Measurements from ENCODE around the gene OPN1MW.
"Not testable (repeated sequence)": the region's sequence is repeated elsewhere in the genome, so short reads cannot be mapped to it uniquely, and the experiment has no call there.

The OPN1MW gene

DNA sequence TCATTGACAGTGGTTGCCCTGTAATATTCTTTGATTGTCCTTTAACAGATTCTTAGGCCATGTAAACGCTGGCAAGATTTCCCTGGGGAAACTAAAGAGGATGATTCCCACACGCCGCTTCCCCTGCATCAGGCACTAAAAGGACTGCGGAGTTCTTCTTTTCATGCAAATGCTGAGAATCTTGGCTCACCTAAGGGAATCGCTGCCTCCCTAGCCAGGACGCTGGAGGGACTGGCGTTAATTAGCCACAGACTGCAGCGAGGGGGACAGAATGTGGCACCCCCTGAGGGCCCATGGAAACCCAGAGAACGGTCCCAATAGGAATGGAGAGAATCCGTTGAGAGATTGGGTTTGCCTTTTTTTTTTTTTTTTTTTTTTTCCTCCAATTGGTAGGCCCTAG is 29.1 kb downstream of the OPN1MW start:
- DNase-seq: not testable (repeated sequence)

DNA sequence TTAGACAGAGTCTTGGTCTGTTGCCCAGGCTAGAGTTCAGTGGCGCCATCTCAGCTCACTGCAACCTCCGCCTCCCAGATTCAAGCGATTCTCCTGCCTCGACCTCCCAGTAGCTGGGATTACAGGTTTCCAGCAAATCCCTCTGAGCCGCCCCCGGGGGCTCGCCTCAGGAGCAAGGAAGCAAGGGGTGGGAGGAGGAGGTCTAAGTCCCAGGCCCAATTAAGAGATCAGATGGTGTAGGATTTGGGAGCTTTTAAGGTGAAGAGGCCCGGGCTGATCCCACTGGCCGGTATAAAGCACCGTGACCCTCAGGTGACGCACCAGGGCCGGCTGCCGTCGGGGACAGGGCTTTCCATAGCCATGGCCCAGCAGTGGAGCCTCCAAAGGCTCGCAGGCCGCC is 37.1 kb downstream of the OPN1MW start, which contains the start of gene OPN1MW2:
Gene OPN1MW2, plus strand, starts transcription at position 301 of the 400 bp plus-strand sequence. Its CDS starts 60 bp downstream, at position 361.
- not testable (repeated sequence) for DNase-seq

GRCh38 chrX:154225292-154225691 is 42.9 kb downstream of the OPN1MW start:
- not testable (repeated sequence) for DNase-seq

GRCh38 chrX:154226706-154227105 is 44.3 kb downstream of the OPN1MW start:
- not testable (repeated sequence) for DNase-seq

GRCh38 chrX:154231443-154231842 is 49.0 kb downstream of the OPN1MW start:
- DNase-seq: not testable (repeated sequence)

DNA sequence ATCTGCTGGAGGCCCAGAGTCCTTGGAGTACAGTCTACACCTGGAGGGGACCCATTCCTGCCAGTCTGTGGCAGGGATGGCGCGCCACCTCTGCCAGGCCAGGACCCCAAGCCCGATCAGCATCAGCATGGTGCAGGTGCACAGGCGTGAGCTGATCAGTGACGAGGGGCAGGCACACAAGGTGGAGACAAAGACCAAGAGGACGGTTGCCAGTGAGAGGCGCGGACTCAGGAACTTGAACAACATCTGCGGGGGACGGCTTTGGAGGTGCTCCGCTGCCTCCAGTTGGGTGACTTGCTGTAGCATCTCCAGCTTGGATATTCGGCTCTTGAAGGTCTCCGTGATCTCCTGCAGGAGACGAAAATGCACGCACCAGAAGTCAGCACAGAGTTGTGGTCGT is 51.2 kb downstream of the OPN1MW start:
- not testable (repeated sequence) for DNase-seq

GRCh38 chrX:154238939-154239559 is 56.7 kb downstream of the OPN1MW start:
- DNase-seq: not testable (repeated sequence)

DNA sequence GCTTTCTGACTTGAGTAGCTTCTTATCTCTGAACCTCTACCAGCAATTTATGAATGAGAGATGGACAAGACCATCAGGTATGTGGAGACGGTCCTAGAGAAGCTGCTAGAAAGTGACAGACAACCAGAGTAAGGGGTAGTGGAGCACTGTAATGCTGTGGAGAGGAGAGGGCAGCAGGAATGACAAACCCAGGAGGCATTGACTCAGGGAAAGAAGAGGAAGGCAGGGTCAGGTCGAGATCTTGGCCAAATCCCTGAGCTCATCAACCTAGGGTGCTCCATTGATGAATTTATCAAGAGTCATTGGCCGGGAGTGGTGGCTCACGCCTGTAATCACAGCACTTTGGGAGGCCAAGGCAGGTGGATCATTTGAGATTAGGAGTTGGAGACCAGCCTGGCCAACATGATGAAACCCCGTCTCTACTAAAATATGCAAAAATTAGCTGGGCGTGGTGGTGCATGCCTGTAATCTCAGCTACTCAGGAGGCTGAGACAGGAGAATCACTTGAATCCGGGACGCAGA is 57.6 kb downstream of the OPN1MW start:
- not testable (repeated sequence) for DNase-seq
